ENCODE data around the gene GJB4. TPM values are rescaled to one million over a fixed set of nuclear protein-coding genes. Genes with fewer than 3 reads are reported as not detected.

GJB4 gene
- polyA plus RNA-seq, 2 of the 4 experiments (the other 2 are of a cell fraction) = not detected

GRCh38 chr1:34745666-34746065 lies 13.9 kb upstream of the GJB4 start:
- Histone ChIP-seq H3K27ac (no peak overlapping the region), H3K9me3 (no peaks in the 10 kb centered on the region), H3K4me3 (no peak overlapping the region), H3K4me2 (no peak overlapping the region), H3K4me1 (no peaks in the 10 kb centered on the region; the same call in 2 of the 3 replicates)
- DNase-seq (ENCODE audit: low read depth in 1 of 2, low spot score in 1 of 2) (no peak), ATAC-seq (no peak), FAIRE-seq (no peak)
- CTCF ChIA-PET = interaction anchor here (1.1 to 1.3 kb wide), 2 partner anchors 18 to 19 kb away, joined by 3 read pairs; no protein-coding TSS in a partner anchor
- WGBS (ENCODE audit: missing lambda C conversion rate) = 41% methylated on average over 4 of the region's 5 CpGs
- TF ChIP-seq CTCF (IDR thresholded peaks at IDR 0.05) = no peak
- TF ChIP-seq RNF2 (IDR thresholded peaks at IDR 0.05; ENCODE audit: borderline replicate concordance, low read depth) = no peak
- no peak for TF ChIP-seq HES2 (IDR thresholded peaks at IDR 0.05)
- POLR2A ChIA-PET = no interaction called here

GRCh38 chr1:34746101-34746500 lies 13.4 kb upstream of the GJB4 start:
- Histone ChIP-seq H3K4me3 (no peak overlapping the region), H3K27ac (no peak overlapping the region), H3K4me2 (no peak overlapping the region), H3K4me1 (no peaks in the 10 kb centered on the region; the same call in 2 of the 3 replicates), H3K9me3 (no peaks in the 10 kb centered on the region)
- no peak for DNase-seq (ENCODE audit: low read depth in 1 of 2, low spot score in 1 of 2)
- ChIA-PET CTCF (interaction anchor here (1.1 to 1.3 kb wide), 2 partner anchors 18 to 19 kb away, joined by 3 read pairs; no protein-coding TSS in a partner anchor), POLR2A (no interaction called here)
- peak; percentile 20 for TF ChIP-seq ZFP36 (IDR thresholded peaks at IDR 0.05; ENCODE audit: borderline replicate concordance, partially characterized antibody)
- no peak for TF ChIP-seq CEBPB (IDR thresholded peaks at IDR 0.05)
- ATAC-seq = no peak
- no peak for FAIRE-seq
- 69% methylated on average over 4 of the region's 4 CpGs for WGBS (ENCODE audit: missing lambda C conversion rate)

- ChIA-PET POLR2A (no interaction called here), CTCF (interaction anchor here (0.6 to 1.3 kb wide), 4 partner anchors 18 to 124 kb away, joined by 3 to 4 read pairs (median 4); no protein-coding TSS in a partner anchor)
- H3K4me1 ChIP-seq = no peaks in the 10 kb centered on the region; the same call in 2 of the 3 replicates
- H3K4me2 ChIP-seq = no peak overlapping the region
- no peak for DNase-seq (ENCODE audit: low read depth in 1 of 2, low spot score in 1 of 2)
- no peak overlapping the region for H3K4me3 ChIP-seq
- FAIRE-seq = no peak
- no peak for ATAC-seq
- no peaks in the 10 kb centered on the region for H3K9me3 ChIP-seq
- 57% methylated on average over 13 of the region's 18 CpGs for WGBS (ENCODE audit: missing lambda C conversion rate)
- H3K27ac ChIP-seq = no peak overlapping the region
- TF ChIP-seq REST (IDR thresholded peaks at IDR 0.05) = no peak
- TF ChIP-seq NFE2L2 (conservative IDR thresholded peaks at IDR 0.05; ENCODE audit: low read length) = no peak
- no peak for TF ChIP-seq RCOR1 (IDR thresholded peaks at IDR 0.05; ENCODE audit: low read depth, low read length)
- TF ChIP-seq HEYL (CRISPR knock-in tag; IDR thresholded peaks at IDR 0.05) = no peak
- no peak for TF ChIP-seq EHMT2 (IDR thresholded peaks at IDR 0.05; ENCODE audit: low read depth)
- TF ChIP-seq MAZ (IDR thresholded peaks at IDR 0.05; ENCODE audit: borderline replicate concordance, low read depth, low read length) = no peak
- TF ChIP-seq HES2 (IDR thresholded peaks at IDR 0.05) = no peak
- TF ChIP-seq USF2 (IDR thresholded peaks at IDR 0.05) = no peak
- TF ChIP-seq TFCP2L1 (CRISPR knock-in tag; IDR thresholded peaks at IDR 0.05) = no peak
- no peak for TF ChIP-seq RNF2 (IDR thresholded peaks at IDR 0.05; ENCODE audit: borderline replicate concordance, low read depth)
- TF ChIP-seq ATOH8 (CRISPR knock-in tag; IDR thresholded peaks at IDR 0.05; ENCODE audit: low read depth) = no peak
- no peak for TF ChIP-seq RFX5 (IDR thresholded peaks at IDR 0.05)
- no peak for TF ChIP-seq RARB (CRISPR knock-in tag; IDR thresholded peaks at IDR 0.05)
- no peak for TF ChIP-seq CTCF (IDR thresholded peaks at IDR 0.05)
Measured at GRCh38 chr1:34746785-34747637, 12.5 kb upstream of the GJB4 start.

Data from A549 (cell line).